HEK293 (cell line): ENCODE data around the gene SEMG1.

ENCODE experiments used
- CTCF ChIA-PET: fragments of 350-600 bp; formaldehyde crosslinking; extraction: SDS; loops from one replicate; lab custom pipeline; 2021; ENCODE audit warnings: antibody characterized with exemption; lab: Yijun Ruan, JAX
- POLR2A ChIA-PET: fragments of 300-600 bp; formaldehyde crosslinking; extraction: SDS; loops from one replicate; lab custom pipeline; 2020; ENCODE audit warnings: antibody characterized with exemption, inconsistent platforms; lab: Yijun Ruan, JAX
- H3K27ac ChIP-seq: fragments of 200-500 bp; sonication (Bioruptor generic); 2 replicates; pipeline ENCODE4 v1.5.1; 2014; ENCODE audit warnings: low read depth, low read length, control low read depth, inconsistent platforms; ENCODE audit errors: extremely low read depth
- H3K36me3 ChIP-seq, 2 experiments: fragments of 200-500 bp in 1 of 2; sonication (Bioruptor generic) in 1 of 2; 1 replicate in 1 of 2; 2 replicates in 1 of 2; pipeline ENCODE4 v1.5.1; 2014 to 2017; ENCODE audit warnings: inconsistent platforms in 2 of 2, low read length in 2 of 2; ENCODE audit not compliant: control insufficient read depth in 2 of 2, insufficient read depth in 1 of 2
- H3K4me1 ChIP-seq: fragments of 200-500 bp; sonication (Bioruptor generic); 2 replicates; pipeline ENCODE4 v1.5.1; 2014; ENCODE audit warnings: mild to moderate bottlenecking, low read length, inconsistent platforms; ENCODE audit not compliant: control insufficient read depth, insufficient read depth
- H3K4me3 ChIP-seq: 2 replicates; pipeline ENCODE4 v1.5.1; 2011; ENCODE audit warnings: low read depth, mild to moderate bottlenecking, control low read depth, low read length, moderate library complexity
- H3K9me3 ChIP-seq: fragments of 200-500 bp; sonication (Bioruptor generic); 2 replicates; pipeline ENCODE4 v1.5.1; 2014; ENCODE audit warnings: low read depth, low read length, inconsistent platforms; ENCODE audit not compliant: control insufficient read depth, insufficient read depth
- HOXD13 ChIP-seq: sonication (generic); formaldehyde crosslinking; IDR thresholded peaks from 2 replicates; pipeline ENCODE4 v1.8.0; 2022; ENCODE audit warnings: missing genetic modification reagents, borderline replicate concordance
- KLF7 ChIP-seq: fragments of 450-650 bp; formaldehyde crosslinking; IDR thresholded peaks from 2 replicates; pipeline ENCODE4 v1.5.1; 2016; ENCODE audit warnings: missing biosample characterization, missing genetic modification characterization, borderline replicate concordance
- ZFHX2 ChIP-seq: fragments of 450-650 bp; formaldehyde crosslinking; conservative IDR thresholded peaks from 2 replicates; pipeline ENCODE4 v1.5.1; 2016; ENCODE audit warnings: missing biosample characterization, missing genetic modification characterization
- ZNF2 ChIP-seq: fragments of 450-650 bp; formaldehyde crosslinking; IDR thresholded peaks from 2 replicates; pipeline ENCODE4 v1.5.1; 2016; ENCODE audit warnings: missing biosample characterization, missing genetic modification characterization
- ZNF324 ChIP-seq: fragments of 450-650 bp; formaldehyde crosslinking; IDR thresholded peaks from 2 replicates; pipeline ENCODE4 v1.5.1; 2016; ENCODE audit warnings: missing biosample characterization, missing genetic modification characterization
- ZNF394 ChIP-seq: fragments of 450-650 bp; formaldehyde crosslinking; IDR thresholded peaks from 2 replicates; pipeline ENCODE4 v1.5.1; 2016; ENCODE audit warnings: missing biosample characterization, missing genetic modification characterization, mild to moderate bottlenecking, moderate library complexity, borderline replicate concordance
- ZNF501 ChIP-seq: fragments of 450-650 bp; formaldehyde crosslinking; IDR thresholded peaks from 2 replicates; pipeline ENCODE4 v1.5.1; 2016; ENCODE audit warnings: missing biosample characterization, missing genetic modification characterization
- ZNF585B ChIP-seq: fragments of 450-650 bp; formaldehyde crosslinking; IDR thresholded peaks from 2 replicates; pipeline ENCODE4 v1.5.1; 2016; ENCODE audit warnings: missing biosample characterization, missing genetic modification characterization
- ZXDB ChIP-seq: fragments of 450-650 bp; formaldehyde crosslinking; IDR thresholded peaks from 2 replicates; pipeline ENCODE4 v1.5.1; 2016; ENCODE audit warnings: missing biosample characterization, missing genetic modification characterization
- TF ChIP-seq, protein P1 (sequence below): fragments of 450-650 bp; formaldehyde crosslinking; IDR thresholded peaks from 2 replicates; pipeline ENCODE4 v1.5.1; 2016; ENCODE audit warnings: missing biosample characterization, missing genetic modification characterization, borderline replicate concordance
- TF ChIP-seq, protein P2 (sequence below): fragments of 450-650 bp; formaldehyde crosslinking; IDR thresholded peaks from 2 replicates; pipeline ENCODE4 v1.5.1; 2016; ENCODE audit warnings: missing biosample characterization, missing genetic modification characterization, borderline replicate concordance
- TF ChIP-seq, protein P3 (sequence below): fragments of 450-650 bp; formaldehyde crosslinking; IDR thresholded peaks from 2 replicates; pipeline ENCODE4 v1.5.1; 2017; ENCODE audit warnings: missing biosample characterization, missing genetic modification characterization
- TF ChIP-seq, protein P4 (sequence below): fragments of 450-650 bp; formaldehyde crosslinking; IDR thresholded peaks from 2 replicates; pipeline ENCODE4 v1.5.1; 2016; ENCODE audit warnings: missing biosample characterization, missing genetic modification characterization
- TF ChIP-seq, protein P5 (sequence below): fragments of 450-650 bp; formaldehyde crosslinking; IDR thresholded peaks from 2 replicates; pipeline ENCODE4 v1.5.1; 2016; ENCODE audit warnings: missing biosample characterization, missing genetic modification characterization

Gene SEMG1

DNA sequence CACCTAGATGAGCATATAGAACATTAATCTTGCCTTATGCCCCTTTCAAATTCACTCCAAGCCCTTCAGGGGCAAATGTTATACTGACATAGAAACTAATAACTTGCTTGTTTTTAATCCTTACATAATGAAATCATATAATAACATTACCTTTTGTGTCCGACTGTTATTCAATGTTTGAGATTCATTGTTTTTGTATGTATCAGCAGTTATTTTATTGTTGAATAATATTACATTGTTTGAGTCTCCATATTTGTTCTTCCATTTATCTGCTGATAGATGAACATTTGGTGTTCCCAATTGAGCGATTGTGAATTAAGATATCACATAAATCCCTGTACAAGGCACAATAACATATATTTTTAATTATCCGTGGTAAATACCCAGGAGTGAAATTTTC lies 6.0 kb downstream of the SEMG1 start:
- TF ChIP-seq, protein P1, sequence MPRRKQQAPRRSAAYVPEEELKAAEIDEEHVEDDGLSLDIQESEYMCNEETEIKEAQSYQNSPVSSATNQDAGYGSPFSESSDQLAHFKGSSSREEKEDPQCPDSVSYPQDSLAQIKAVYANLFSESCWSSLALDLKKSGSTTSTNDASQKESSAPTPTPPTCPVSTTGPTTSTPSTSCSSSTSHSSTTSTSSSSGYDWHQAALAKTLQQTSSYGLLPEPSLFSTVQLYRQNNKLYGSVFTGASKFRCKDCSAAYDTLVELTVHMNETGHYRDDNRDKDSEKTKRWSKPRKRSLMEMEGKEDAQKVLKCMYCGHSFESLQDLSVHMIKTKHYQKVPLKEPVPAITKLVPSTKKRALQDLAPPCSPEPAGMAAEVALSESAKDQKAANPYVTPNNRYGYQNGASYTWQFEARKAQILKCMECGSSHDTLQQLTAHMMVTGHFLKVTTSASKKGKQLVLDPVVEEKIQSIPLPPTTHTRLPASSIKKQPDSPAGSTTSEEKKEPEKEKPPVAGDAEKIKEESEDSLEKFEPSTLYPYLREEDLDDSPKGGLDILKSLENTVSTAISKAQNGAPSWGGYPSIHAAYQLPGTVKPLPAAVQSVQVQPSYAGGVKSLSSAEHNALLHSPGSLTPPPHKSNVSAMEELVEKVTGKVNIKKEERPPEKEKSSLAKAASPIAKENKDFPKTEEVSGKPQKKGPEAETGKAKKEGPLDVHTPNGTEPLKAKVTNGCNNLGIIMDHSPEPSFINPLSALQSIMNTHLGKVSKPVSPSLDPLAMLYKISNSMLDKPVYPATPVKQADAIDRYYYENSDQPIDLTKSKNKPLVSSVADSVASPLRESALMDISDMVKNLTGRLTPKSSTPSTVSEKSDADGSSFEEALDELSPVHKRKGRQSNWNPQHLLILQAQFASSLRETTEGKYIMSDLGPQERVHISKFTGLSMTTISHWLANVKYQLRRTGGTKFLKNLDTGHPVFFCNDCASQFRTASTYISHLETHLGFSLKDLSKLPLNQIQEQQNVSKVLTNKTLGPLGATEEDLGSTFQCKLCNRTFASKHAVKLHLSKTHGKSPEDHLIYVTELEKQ (tag by site-specific recombination), result no peak
- TF ChIP-seq HOXD13 (CRISPR knock-in tag), result no peak
- TF ChIP-seq, protein P2, sequence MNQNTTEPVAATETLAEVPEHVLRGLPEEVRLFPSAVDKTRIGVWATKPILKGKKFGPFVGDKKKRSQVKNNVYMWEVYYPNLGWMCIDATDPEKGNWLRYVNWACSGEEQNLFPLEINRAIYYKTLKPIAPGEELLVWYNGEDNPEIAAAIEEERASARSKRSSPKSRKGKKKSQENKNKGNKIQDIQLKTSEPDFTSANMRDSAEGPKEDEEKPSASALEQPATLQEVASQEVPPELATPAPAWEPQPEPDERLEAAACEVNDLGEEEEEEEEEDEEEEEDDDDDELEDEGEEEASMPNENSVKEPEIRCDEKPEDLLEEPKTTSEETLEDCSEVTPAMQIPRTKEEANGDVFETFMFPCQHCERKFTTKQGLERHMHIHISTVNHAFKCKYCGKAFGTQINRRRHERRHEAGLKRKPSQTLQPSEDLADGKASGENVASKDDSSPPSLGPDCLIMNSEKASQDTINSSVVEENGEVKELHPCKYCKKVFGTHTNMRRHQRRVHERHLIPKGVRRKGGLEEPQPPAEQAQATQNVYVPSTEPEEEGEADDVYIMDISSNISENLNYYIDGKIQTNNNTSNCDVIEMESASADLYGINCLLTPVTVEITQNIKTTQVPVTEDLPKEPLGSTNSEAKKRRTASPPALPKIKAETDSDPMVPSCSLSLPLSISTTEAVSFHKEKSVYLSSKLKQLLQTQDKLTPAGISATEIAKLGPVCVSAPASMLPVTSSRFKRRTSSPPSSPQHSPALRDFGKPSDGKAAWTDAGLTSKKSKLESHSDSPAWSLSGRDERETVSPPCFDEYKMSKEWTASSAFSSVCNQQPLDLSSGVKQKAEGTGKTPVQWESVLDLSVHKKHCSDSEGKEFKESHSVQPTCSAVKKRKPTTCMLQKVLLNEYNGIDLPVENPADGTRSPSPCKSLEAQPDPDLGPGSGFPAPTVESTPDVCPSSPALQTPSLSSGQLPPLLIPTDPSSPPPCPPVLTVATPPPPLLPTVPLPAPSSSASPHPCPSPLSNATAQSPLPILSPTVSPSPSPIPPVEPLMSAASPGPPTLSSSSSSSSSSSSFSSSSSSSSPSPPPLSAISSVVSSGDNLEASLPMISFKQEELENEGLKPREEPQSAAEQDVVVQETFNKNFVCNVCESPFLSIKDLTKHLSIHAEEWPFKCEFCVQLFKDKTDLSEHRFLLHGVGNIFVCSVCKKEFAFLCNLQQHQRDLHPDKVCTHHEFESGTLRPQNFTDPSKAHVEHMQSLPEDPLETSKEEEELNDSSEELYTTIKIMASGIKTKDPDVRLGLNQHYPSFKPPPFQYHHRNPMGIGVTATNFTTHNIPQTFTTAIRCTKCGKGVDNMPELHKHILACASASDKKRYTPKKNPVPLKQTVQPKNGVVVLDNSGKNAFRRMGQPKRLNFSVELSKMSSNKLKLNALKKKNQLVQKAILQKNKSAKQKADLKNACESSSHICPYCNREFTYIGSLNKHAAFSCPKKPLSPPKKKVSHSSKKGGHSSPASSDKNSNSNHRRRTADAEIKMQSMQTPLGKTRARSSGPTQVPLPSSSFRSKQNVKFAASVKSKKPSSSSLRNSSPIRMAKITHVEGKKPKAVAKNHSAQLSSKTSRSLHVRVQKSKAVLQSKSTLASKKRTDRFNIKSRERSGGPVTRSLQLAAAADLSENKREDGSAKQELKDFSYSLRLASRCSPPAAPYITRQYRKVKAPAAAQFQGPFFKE (tag by site-specific recombination), result no peak
- TF ChIP-seq, protein P3, sequence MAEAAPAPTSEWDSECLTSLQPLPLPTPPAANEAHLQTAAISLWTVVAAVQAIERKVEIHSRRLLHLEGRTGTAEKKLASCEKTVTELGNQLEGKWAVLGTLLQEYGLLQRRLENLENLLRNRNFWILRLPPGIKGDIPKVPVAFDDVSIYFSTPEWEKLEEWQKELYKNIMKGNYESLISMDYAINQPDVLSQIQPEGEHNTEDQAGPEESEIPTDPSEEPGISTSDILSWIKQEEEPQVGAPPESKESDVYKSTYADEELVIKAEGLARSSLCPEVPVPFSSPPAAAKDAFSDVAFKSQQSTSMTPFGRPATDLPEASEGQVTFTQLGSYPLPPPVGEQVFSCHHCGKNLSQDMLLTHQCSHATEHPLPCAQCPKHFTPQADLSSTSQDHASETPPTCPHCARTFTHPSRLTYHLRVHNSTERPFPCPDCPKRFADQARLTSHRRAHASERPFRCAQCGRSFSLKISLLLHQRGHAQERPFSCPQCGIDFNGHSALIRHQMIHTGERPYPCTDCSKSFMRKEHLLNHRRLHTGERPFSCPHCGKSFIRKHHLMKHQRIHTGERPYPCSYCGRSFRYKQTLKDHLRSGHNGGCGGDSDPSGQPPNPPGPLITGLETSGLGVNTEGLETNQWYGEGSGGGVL (tag by site-specific recombination), result no peak
- no peak for TF ChIP-seq KLF7
- no peak for TF ChIP-seq ZNF585B (tag by site-specific recombination)
- no peak for TF ChIP-seq ZXDB (tag by site-specific recombination)
- no peak for TF ChIP-seq ZNF501 (tag by site-specific recombination)
- no peak overlapping the region for H3K4me3 ChIP-seq
- CTCF ChIA-PET, result no interaction called here

DNA sequence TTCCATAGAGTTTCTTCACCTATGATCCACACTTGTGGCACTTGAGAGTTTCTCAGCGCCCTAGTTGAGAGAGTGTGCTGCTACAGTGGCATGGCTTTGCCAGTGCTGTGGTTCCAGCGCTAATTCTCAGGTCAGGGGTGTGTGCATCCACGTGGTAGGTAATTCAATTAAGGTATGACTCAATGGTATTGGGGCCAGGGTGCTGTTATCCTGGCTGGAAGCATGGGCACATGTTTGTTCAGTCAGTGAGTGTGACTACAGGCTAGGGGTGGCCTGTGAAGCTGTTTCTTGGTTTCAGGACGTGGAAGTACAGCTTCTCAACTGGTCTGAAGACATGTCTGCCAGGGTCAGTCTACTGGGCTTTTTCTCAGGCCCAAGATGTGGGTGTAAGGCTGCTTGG lies 11.3 kb downstream of the SEMG1 start:
- ChIA-PET POLR2A (no interaction called here), CTCF (interaction anchor here (0.7 kb wide), 1 partner anchor 39 kb away, joined by 3 read pairs; no protein-coding TSS in a partner anchor)
- Histone ChIP-seq H3K4me1 (no peaks in the 10 kb centered on the region), H3K4me3 (no peak overlapping the region), H3K9me3 (no peaks in the 10 kb centered on the region), H3K27ac (no peak overlapping the region), H3K36me3 (no peaks in the 10 kb centered on the region)
- TF ChIP-seq, protein P4, sequence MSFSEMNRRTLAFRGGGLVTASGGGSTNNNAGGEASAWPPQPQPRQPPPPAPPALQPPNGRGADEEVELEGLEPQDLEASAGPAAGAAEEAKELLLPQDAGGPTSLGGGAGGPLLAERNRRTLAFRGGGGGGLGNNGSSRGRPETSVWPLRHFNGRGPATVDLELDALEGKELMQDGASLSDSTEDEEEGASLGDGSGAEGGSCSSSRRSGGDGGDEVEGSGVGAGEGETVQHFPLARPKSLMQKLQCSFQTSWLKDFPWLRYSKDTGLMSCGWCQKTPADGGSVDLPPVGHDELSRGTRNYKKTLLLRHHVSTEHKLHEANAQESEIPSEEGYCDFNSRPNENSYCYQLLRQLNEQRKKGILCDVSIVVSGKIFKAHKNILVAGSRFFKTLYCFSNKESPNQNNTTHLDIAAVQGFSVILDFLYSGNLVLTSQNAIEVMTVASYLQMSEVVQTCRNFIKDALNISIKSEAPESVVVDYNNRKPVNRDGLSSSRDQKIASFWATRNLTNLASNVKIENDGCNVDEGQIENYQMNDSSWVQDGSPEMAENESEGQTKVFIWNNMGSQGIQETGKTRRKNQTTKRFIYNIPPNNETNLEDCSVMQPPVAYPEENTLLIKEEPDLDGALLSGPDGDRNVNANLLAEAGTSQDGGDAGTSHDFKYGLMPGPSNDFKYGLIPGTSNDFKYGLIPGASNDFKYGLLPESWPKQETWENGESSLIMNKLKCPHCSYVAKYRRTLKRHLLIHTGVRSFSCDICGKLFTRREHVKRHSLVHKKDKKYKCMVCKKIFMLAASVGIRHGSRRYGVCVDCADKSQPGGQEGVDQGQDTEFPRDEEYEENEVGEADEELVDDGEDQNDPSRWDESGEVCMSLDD, result no peak
- TF ChIP-seq ZNF2 (no peak), ZNF394 (tag by site-specific recombination) (no peak), ZFHX2 (tag by site-specific recombination) (no peak), ZNF324 (tag by site-specific recombination) (no peak)
- TF ChIP-seq, protein P5, sequence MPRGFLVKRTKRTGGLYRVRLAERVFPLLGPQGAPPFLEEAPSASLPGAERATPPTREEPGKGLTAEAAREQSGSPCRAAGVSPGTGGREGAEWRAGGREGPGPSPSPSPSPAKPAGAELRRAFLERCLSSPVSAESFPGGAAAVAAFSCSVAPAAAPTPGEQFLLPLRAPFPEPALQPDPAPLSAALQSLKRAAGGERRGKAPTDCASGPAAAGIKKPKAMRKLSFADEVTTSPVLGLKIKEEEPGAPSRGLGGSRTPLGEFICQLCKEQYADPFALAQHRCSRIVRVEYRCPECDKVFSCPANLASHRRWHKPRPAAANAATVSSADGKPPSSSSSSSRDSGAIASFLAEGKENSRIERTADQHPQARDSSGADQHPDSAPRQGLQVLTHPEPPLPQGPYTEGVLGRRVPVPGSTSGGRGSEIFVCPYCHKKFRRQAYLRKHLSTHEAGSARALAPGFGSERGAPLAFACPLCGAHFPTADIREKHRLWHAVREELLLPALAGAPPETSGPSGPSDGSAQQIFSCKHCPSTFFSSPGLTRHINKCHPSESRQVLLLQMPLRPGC (tag by site-specific recombination), result no peak

More for the DNA sequence above, 6.0 kb downstream of the SEMG1 start:
- Histone ChIP-seq H3K9me3 (no peaks in the 10 kb centered on the region), H3K4me1 (no peaks in the 10 kb centered on the region), H3K36me3 (no peaks in the 10 kb centered on the region), H3K27ac (no peak overlapping the region)
- POLR2A ChIA-PET, result no interaction called here
